Glomerular visceral epithelial cell (primary cell): Measurements from ENCODE around the gene ARHGAP10.

Source experiments
- DNase-seq: peaks from one replicate; pipeline ENCODE4 v3.0.0-alpha.2; 2016; ENCODE audit errors: extremely low spot score

The ARHGAP10 gene

DNA sequence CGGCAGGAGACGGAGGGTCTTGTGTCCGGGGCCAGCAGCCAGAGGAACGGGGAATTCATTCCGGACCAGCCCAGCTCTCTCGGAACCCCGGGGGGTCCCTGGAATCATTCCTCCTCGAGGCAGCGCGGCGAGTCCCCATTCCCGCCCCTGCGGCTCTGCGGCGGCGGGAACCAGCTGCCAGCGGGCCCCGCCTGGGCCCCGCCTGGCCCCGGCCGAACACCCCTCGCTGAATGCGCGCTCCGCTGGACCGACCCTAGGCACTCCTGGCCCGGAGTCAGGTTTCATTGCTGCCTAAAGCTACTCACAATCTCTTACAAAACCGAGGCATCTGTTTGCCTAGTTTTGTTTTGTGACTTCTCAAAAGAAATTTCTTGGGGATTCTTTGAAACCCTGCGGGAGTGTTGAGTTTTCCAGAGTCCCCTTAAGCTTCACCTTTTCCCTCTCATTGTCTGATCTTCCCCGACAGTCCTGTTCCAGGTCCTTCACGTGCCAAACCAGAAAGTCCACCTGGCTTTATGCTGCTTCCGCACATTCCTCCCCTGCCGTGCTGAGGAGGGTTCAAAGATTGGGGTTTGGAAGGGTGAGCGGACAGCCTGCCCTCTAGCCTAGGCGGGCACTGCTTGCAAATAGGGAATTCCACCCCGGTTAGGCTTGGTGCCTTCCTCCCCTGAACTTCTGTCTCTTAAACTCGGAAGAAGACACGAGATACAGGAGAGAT lies 789 bp downstream of the ARHGAP10 start:
- peak; percentile 61 for DNase-seq

DNA sequence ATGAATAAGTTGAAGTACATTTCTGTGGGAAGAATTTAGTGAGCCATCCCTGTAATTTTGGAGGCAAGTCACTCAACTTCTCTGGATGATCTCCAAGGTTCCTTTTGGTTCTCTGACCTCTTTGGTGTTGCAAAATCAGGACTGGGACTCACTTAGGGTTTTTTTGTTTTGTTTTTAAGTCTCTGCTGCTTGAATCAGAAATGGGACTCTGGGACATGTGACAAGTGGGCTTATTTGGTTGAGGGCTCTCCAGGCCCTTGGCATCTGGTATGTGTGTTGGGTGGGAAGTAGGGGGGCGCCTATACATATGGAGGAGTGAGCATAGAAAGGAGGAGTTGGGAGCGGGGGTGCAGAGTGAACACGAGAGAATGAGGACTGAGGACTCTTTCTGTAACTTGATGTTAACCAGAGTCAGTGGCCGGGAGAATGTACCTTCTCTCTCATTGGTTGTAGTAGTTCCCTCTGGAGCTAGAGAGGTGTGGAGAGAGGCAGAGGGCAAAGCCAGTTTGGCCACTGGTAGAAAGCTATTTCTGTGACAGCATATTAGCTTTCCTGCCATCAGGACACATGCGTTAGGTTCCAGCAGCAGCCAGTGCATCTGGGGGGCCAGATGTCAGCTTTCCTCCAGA lies 1.9 kb downstream of the ARHGAP10 start:
- DNase-seq: no peak

DNA sequence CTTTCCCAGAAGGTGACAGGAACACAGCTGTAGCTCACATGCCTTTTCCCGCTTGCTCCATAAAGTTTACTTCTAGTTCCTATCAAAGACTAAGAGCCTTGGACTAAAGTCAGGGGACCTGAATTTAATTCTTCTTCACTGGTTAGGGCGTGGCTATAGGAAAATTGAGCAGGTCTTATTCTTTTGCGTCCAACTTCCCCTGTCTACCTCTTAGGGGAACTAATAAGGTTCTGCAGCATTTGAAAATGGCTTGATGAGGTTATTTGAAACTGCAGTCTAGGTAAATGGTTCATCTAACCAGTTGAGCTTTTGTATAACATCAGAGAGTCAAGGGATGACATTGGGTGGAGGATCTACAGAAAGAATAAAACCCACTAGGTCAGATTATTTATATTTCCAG lies 2.6 kb downstream of the ARHGAP10 start:
- no peak for DNase-seq

DNA sequence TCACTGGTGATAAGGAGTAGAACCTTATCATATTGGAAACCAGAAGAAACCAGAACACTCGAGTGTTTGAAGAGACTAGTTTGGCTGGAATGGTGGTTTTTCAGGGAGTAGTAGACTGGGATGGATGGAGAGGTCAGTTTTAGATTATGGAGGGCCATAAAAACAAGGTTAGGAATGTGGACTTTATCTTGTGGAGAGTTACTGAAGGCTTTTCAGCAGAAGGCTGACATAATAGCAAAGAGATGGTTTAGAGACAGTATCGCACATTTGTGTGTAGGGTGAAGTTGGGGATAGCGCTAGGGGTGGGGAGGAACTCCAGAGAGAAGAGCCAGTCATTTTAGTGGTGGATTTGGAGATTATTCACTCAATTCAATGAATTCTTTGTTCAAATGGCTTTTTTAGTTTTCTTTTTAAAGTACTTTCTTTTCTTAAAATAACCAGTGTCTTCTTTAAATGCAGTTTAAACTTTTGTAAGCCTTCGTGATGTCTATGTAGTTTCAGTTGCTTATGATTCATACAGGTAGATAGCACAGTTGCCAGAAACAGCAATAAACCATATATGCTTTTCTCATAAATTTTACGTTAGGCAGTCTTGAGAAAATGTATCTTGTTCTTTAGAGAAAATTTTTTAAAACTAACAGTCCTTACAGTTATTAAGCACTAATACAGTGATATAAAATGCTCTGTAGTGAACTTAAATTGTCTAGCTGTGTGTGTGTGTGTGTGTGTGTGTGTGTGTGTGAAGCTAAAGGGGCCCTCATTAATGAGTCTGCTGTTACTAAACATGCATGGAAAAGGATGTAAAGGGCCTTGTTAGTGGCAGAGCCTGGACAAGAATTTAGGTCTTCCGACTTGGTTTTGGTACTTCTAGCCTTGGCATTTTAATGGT lies 3.8 kb downstream of the ARHGAP10 start:
- DNase-seq: no peak

DNA sequence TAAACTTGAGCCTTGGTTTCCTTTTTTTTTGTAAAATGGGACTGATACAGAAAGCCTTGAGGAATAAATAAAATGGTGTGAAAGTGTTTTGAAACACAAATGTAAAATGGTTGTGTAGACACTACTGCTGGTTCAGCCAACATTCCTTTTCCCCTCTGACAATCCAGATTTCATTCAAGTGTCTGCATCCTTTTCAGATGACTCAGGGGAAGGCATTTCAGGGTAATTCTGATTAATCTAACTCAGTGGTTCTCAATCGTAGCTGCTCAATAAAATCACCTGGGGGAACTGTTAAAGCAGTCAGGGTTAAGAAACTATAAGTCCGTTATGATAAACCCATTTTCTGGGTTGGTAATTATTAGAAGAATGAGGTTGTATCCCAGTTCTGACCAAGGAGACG lies 4.6 kb downstream of the ARHGAP10 start:
- DNase-seq: peak; percentile 68

DNA sequence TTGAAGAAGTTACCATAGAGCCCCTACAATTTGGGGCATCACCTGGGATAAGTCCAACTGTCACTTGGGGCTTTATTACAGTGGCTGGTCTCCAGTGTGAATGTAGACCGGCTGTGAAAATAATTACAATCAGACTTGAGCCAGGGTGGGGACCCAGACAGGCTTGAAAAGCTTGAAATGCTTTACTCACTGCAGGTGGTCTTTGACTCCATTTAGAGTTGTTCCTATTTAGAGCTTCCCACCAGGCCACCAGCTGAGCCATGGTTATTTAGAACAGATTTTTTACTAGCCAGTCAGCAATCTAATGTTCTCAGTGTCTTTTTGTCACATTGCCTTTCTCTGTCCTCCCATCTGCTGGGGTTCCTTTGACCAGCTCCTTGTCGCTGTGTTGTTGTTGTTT lies 5.7 kb downstream of the ARHGAP10 start:
- no peak for DNase-seq

DNA sequence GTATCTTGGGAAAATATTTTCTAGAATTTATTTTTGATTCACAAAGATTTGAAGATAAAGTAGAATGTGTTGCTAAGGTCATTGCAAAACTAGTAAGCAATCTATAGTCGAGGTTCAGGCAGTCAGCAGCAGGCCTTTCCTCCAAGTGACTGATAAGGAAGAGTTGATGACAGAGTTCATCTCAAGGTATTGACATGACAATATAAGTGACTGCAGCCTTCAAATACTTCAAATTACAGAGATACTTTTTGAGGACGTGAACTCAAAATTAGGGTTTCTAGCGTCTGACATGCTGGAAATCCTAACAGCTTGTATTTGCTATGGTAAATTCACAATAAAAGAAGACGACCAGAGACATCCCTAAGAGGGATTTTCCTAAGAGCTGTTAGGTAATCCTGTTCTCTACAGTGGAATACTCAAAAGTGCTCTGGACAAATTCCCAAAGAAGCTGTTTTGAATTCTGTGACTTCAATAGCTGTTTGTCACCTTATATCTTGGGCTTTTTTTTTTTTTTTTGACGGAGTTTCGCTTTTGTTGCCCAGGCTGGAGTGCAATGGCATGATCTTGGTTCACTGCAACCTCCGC lies 7.4 kb downstream of the ARHGAP10 start:
- DNase-seq: no peak

DNA sequence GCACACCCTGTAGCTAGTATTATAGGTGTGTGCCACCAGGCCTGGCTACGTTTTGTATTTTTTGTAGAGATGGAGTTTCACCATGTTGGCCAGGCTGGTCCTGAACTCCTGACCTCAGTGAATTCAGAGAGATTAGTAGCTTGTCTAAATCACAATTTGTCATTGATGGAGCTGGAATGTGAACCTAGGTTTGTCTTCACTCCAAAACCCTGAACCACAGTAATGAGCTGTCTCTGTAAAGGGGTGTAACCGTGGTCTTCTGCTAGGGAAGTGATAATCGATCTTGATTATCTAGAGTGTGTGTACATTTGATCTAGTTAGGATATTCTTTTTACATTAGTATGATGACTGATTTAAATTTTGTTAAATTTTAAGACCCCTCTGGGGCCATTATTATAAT lies 8.3 kb downstream of the ARHGAP10 start:
- DNase-seq: no peak

DNA sequence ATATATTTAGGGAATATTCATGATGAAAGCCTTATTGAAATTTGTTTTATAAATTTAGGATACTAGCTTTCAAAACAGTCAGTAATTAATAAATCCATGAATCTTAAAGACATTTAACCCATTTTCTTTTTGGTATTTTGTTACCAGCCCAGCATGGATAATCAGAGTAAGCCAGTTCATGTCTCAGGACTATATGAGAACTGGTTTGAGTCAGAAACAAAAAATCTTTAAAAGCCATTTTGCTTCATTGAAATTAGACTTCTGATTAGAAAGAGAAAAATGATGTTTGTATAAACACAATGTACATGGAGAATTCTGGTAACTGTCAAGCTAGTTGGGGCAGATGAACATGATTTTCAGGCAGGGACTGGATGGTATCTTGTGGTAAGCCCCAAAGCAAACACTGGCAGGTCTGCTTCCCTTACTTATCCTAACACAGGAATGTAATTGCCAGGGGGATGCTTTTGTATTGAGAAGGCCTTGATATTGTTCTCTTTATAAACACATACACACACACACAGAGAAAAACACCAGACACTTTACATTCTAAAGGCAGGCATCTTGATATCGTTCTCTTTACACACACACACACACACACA lies 9.4 kb downstream of the ARHGAP10 start:
- DNase-seq: no peak

DNA sequence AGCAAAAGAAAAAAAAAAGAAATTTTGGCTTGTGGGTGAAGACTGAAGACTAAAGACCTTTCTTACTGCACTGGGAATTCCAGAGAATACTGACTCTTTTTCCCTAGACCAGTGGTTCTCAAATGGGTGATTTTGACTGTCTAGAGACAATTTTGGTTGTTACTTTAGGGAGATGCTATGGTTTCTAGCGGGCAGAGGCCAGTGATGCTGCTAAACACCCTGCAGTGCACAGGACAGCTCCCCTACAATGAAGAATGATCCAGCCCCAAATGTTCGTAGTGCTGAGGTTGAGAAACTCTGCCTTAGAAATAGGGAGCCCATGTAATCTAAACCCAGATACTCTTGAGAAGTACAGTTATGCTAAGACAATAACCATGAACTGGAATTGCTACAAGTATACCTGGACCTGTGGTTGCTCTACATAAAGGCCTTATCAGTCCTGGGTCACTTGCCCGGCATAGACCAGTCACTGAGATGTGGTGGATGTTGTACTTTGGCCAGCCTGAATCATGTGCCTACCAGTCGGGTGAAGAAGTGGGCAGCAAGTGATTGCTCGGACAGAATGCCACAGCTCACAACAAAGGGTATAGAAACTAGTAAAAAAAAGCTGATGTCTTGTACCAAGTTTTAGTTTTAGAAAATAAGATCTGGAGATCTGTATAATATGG lies 16.0 kb downstream of the ARHGAP10 start:
- DNase-seq: no peak

DNA sequence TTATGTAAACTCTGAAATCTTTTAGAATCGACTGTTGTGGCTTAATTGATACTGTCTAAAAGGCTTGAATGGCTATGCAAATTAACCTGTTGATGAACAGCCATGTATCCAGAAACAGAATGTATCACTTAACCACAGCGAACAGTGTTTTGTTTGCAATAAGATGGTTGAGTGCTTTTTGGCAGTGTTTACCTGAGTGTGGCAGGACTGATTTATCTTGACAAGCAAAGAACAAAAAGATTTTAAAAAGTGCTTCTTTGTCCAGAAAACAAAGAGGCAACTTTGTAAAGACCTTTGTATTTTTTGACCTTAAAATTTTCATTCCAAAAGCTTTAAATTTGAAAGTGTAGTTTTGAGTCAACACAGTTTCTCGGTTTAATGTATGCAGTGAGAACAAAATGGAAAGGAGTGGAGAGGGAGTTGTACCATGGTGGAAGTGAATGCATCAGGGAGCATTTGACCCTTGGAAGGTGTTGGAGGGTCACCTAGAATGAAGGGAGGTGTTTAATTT lies 18.0 kb downstream of the ARHGAP10 start:
- no peak for DNase-seq

DNA sequence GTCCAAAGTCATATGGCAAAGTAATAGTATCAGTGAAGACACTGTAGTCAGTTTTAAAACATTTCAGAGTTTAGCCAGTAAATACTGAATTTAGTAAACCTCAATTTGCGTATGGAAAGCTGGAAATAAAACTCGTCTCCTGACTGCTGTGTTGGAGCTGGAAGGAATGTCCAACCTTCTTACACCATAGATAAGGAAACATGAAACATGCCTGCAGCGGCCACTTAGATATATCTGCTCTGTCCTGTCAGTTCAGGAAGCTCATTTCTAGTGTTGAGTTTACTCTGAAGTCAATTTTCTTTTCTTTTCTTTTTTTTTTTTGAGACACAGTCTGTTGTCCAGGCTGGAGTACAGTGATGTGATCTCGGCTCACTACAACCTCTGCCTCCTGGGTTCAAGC lies 21.2 kb downstream of the ARHGAP10 start:
- no peak for DNase-seq

DNA sequence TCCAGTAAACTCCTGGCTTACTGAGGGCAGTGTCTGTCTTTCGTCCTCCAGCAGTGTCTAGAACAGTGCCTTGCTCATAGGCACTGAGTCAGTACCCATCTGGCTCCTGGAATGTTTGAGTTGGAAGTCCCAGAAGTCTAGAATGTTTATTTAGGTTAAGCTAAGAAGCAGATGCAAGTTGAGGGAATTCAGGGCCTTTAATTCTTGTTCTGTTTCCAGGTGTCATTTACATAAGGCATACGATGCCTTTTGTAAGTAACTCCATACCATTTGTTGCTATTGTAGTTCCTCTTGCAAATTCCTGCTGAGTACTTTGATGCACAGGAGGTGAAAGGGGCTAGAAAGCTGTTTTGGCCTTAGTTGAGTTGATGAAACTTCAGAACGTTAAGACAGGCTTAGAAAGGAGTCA lies 22.2 kb downstream of the ARHGAP10 start:
- peak; percentile 51 for DNase-seq

DNA sequence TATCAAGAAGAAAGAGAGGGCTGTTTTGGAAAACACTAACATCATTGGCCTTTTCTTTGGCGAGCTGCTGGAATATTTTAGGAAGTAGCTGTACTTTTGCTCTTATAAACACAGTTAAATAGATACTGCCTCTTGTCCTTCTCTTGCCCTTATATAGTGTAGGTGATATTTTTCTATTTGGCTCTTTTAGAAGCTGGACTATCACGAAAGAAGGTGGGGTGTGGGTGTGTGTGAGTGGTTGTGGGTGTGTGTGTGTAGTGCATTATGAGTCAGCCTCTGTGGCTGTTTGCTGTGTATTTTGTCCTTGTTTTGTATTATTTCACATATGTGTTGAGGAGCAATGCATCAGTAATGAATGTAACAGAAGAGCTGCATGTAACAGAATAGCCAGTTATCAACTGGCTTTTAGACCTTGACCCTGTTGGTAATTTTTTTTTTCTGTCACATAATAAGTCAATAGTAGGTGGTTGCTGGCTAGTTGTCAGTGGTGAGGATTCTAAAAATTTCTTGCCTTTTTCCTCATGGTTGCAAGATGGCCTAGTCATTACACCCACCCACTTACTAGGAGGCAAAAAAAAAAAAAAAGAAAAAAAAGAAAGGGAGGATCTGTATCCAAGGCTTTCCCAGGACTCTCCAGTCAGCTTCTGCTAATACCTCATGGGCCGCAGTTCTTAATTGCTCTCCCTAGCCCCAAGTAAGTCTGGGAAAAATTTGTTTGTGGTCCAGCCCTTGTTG lies 23.8 kb downstream of the ARHGAP10 start:
- no peak for DNase-seq

DNA sequence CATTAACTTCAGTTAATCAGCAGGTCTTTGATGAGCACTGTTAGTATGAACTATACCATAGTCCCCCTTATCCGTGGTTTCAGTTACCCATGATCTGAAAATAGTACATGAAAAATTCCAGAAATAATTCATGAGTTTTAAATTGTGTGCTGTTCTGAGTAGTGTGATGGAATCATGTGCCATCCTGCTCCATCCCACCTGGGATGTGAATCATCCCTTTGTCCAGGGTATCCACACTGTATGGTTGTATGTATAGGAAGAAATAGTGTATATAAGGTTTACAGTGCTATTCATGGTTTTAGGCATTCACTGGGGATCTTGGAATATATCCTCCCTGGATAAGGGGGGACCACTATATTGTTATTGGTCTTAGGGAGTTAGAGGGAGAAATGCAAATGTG lies 24.5 kb downstream of the ARHGAP10 start:
- no peak for DNase-seq

DNA sequence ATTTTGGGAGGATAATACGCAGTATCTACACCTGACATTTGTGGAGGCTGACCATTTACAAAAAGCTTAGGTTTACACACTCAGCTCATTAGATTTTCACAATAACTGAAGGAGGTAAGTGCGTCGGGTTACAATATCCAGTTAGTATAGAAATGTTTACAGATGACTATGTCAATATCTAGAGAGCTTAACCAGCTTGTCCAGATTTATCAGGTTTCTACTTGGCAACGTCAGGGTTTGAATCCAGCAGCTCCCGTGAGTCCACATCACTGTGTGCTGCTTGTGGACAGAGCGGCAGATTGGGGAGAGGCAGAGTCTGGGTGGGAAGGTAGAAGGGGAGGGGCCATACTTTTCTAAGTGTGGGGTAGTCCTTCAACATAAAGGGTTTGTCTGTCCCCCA lies 28.3 kb downstream of the ARHGAP10 start:
- no peak for DNase-seq

DNA sequence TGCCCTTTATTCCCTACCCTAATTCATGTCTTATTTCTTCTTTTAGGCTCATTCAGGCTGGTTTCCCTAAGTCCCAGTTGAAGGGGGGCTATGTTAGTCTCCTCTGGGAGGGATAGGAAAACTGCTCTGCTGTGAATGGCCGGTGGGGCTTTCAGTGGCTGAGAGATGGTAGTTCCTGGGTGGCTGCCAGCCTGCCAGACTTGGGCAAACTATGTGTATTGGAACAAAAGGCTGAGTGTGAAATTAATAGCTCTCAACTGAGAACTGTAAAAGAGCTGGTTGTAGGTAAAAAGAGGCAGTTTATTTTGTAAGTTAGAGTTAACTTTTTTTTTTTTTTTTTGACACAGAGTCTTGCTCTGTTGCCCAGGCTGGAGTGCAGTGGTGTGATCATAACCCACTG lies 28.8 kb downstream of the ARHGAP10 start:
- DNase-seq: no peak

DNA sequence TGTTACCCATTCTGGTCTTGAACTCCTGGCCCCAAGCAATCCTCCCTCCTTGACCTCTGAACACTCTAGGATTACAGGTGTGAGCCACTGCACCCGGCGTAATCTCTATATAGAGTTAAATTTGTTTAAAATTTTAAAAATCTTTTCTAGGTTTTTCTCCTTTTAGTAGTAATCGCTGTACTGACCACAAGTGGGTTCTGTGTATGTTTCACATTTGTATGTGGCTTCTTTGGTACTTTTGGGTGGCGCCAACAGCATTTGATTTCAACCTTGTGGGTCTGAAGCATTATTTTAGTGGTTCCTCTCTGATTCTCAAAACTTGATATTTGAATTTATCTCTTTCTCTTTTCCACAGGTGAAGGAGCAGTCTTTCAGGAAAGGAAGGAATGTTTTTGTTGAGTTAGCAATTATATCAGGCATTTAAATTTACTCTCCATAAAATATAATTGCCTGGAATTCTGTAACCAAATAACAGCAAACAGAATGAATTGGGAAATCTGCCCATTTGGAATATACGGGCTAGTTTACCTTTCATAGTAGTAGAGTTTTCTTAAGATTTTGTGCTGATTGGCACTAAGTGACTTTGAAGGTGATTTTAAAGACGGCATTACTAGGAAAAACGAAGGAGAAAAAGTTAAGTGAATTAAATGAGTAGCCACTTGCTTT lies 29.5 kb downstream of the ARHGAP10 start:
- no peak for DNase-seq

DNA sequence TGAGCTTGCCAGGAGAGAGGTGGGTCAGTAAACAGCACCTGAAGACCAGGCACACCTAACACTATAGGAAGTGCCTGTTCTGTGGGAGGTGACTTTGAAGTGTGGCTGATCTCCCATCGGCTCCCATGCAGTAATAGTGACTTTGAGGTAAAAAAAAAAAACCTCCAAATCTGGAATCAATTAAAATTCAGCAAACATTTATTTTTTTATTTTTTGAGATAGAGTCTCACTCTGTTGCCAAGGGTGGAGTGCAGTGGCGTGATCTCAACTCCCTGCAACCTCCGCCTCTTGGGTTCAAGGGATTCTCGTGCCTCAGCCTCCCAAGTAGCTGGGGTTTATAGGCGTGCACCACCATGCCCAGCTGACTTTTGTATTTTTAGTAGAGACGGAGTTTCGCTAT lies 32.4 kb downstream of the ARHGAP10 start:
- no peak for DNase-seq

DNA sequence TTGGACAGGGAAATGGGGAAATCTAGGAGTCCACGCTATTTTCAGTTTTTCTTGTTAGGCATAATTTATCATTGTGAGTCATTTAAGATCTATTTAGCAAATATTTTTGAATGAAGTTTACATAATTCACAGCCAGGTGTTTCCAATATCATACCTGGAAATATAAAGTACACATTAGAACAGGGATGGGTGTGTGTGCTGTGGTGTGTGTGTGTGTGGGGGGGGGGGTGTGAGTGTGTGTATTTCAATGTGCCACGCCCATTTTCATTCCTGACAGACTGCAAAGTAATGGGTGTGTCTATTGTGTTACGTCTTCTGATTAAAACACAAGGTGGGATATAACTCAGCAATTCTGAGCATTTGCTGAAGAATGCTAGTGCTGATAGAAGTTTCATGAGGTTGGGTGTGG lies 33.2 kb downstream of the ARHGAP10 start:
- DNase-seq: no peak
